HepG2 (cell line): ENCODE measurements around the gene BCKDHA. TPM values are rescaled to one million over a fixed set of nuclear protein-coding genes. Genes with fewer than 3 reads are reported as not detected.
A peak's percentile ranks its signal among the peaks of the same experiment; 100 is the strongest.

Experiments used
- CBX1 ChIP-seq: IDR thresholded peaks from one replicate; pipeline ENCODE4 v1.6.1; 2016; ENCODE audit warnings: antibody characterized with exemption, low read depth
- ELF1 ChIP-seq: sonication (generic); formaldehyde crosslinking; IDR thresholded peaks from 2 replicates; pipeline ENCODE4 v1.4.0; 2020; ENCODE audit warnings: missing genetic modification reagents
- FOSL1 ChIP-seq: sonication (generic); formaldehyde crosslinking; IDR thresholded peaks from 2 replicates; pipeline ENCODE4 v1.9.0; 2021; ENCODE audit warnings: missing genetic modification reagents, borderline replicate concordance
- FOXA3 ChIP-seq: IDR thresholded peaks from 2 replicates; pipeline ENCODE4 v1.6.1; 2016; ENCODE audit warnings: missing genetic modification reagents, missing compliant biosample characterization
- TRIM24 ChIP-seq: sonication (generic); formaldehyde crosslinking; IDR thresholded peaks from 2 replicates; pipeline ENCODE4 v1.8.0; 2022; ENCODE audit warnings: mild to moderate bottlenecking, missing genetic modification reagents
- ZC3H4 ChIP-seq: sonication (generic); formaldehyde crosslinking; IDR thresholded peaks from 2 replicates; pipeline ENCODE4 v1.4.0; 2020; ENCODE audit warnings: missing genetic modification reagents, borderline replicate concordance
- ZNF230 ChIP-seq: sonication (generic); formaldehyde crosslinking; IDR thresholded peaks from 2 replicates; pipeline ENCODE4 v1.4.0; 2020; ENCODE audit warnings: mild to moderate bottlenecking, missing genetic modification reagents
- ZNF766 ChIP-seq: sonication (generic); formaldehyde crosslinking; IDR thresholded peaks from 2 replicates; pipeline ENCODE4 v1.5.0; 2020; ENCODE audit warnings: missing genetic modification reagents, borderline replicate concordance
- polyA plus RNA-seq, 8 experiments: library from polyadenylated mRNA; depleted of rRNA in 3 of 8; stranded (reverse) in 7 of 8; unstranded in 1 of 8; fragments of >200 nt; fragmentation: Illumina TruSeq in 4 of 8; extraction: Trizol in 4 of 8; gene quantifications; 2 replicates each; pipeline versions ENCODE4 v1.2.1 to v1.2.3, GENCODE V29; 2011 to 2016; ENCODE audit warnings: low read depth in 4 of 8, missing spikeins in 1 of 8, mixed read lengths in 1 of 8; ENCODE audit not compliant: insufficient read depth in 1 of 8
- total RNA-seq, 5 experiments: library from RNA; depleted of rRNA; stranded (reverse); fragments of >200 nt; fragmentation: Illumina TruSeq; extraction: Trizol; gene quantifications; 2 replicates each; pipeline ENCODE4 v1.2.3, GENCODE V29; 2016; ENCODE audit warnings: low read depth in 1 of 5
- TF ChIP-seq, protein P1 (sequence below), 2 experiments: sonication (generic) in 1 of 2; formaldehyde crosslinking in 1 of 2; IDR thresholded peaks; 2 replicates each; pipeline versions ENCODE4 v1.4.0 to v1.6.1; 2016 to 2020; ENCODE audit warnings: borderline replicate concordance in 1 of 2, low read depth in 1 of 2, mild to moderate bottlenecking in 1 of 2, missing genetic modification reagents in 1 of 2
- TF ChIP-seq, protein P2 (sequence below): sonication (generic); formaldehyde crosslinking; IDR thresholded peaks from 2 replicates; pipeline ENCODE4 v1.4.0; 2020; ENCODE audit warnings: missing genetic modification reagents, borderline replicate concordance

The BCKDHA gene
- total and polyA plus RNA-seq, 2 of the 13 experiments (the other 11 are each of a cell fraction or from before 2014, with no cell fraction given) = 11.8 to 31.5 TPM

DNA sequence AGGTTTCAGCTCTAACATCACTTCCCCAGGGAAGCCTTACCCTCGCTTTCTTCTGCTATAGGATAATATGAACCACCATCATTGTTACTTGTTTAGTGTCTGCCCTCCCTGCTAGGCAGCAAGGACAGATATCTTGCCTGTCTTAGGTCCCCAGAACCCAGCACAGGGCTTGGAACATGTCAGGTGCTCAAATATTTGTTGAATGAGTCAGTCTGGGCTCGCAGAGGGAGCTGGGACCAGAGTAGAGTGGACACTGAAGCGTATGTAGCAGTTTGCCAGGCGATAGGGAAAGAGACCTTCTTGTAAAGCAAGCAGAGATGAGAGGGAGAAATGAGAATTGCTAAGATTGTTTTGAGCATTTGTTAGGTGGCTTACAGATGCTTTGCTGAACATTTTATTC, 11.7 kb downstream of the BCKDHA start (continued):
- TF ChIP-seq, protein P1, sequence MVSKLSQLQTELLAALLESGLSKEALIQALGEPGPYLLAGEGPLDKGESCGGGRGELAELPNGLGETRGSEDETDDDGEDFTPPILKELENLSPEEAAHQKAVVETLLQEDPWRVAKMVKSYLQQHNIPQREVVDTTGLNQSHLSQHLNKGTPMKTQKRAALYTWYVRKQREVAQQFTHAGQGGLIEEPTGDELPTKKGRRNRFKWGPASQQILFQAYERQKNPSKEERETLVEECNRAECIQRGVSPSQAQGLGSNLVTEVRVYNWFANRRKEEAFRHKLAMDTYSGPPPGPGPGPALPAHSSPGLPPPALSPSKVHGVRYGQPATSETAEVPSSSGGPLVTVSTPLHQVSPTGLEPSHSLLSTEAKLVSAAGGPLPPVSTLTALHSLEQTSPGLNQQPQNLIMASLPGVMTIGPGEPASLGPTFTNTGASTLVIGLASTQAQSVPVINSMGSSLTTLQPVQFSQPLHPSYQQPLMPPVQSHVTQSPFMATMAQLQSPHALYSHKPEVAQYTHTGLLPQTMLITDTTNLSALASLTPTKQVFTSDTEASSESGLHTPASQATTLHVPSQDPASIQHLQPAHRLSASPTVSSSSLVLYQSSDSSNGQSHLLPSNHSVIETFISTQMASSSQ (IDR thresholded peaks at IDR 0.05; ENCODE audit: low read depth) = no peak
- TF ChIP-seq, protein P1 (CRISPR knock-in tag; IDR thresholded peaks at IDR 0.05; ENCODE audit: borderline replicate concordance) = no peak
- no peak for TF ChIP-seq CBX1
- TF ChIP-seq, protein P2, sequence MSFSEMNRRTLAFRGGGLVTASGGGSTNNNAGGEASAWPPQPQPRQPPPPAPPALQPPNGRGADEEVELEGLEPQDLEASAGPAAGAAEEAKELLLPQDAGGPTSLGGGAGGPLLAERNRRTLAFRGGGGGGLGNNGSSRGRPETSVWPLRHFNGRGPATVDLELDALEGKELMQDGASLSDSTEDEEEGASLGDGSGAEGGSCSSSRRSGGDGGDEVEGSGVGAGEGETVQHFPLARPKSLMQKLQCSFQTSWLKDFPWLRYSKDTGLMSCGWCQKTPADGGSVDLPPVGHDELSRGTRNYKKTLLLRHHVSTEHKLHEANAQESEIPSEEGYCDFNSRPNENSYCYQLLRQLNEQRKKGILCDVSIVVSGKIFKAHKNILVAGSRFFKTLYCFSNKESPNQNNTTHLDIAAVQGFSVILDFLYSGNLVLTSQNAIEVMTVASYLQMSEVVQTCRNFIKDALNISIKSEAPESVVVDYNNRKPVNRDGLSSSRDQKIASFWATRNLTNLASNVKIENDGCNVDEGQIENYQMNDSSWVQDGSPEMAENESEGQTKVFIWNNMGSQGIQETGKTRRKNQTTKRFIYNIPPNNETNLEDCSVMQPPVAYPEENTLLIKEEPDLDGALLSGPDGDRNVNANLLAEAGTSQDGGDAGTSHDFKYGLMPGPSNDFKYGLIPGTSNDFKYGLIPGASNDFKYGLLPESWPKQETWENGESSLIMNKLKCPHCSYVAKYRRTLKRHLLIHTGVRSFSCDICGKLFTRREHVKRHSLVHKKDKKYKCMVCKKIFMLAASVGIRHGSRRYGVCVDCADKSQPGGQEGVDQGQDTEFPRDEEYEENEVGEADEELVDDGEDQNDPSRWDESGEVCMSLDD = no peak
- no peak for TF ChIP-seq ZNF230 (CRISPR knock-in tag)
- TF ChIP-seq FOXA3 (CRISPR knock-in tag) = peak; percentile 35; the same call in 1 of the 2 replicates
- no peak for TF ChIP-seq ELF1 (CRISPR knock-in tag)
- TF ChIP-seq ZNF766 = no peak
- TF ChIP-seq ZC3H4 (CRISPR knock-in tag) = no peak
- no peak for TF ChIP-seq TRIM24 (CRISPR knock-in tag)
- peak; percentile 95 for TF ChIP-seq FOSL1
